GM19372 (cell line): ENCODE data around the gene PAX4.

ENCODE experiments used
- ATAC-seq: cut with Tn5 transposase; IDR thresholded peaks from one replicate; pipeline ENCODE4 v1.9.1; 2021; ENCODE audit warnings: mild to moderate bottlenecking, low read depth, moderate library complexity; ENCODE audit not compliant: unreplicated experiment

Gene PAX4, protein sequence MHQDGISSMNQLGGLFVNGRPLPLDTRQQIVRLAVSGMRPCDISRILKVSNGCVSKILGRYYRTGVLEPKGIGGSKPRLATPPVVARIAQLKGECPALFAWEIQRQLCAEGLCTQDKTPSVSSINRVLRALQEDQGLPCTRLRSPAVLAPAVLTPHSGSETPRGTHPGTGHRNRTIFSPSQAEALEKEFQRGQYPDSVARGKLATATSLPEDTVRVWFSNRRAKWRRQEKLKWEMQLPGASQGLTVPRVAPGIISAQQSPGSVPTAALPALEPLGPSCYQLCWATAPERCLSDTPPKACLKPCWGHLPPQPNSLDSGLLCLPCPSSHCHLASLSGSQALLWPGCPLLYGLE

GRCh38 chr7:127618042-127618441 is at the start of gene PAX4:
TSS of gene PAX4 (minus strand) at chr7:127618142. CDS start at chr7:127615928, 2,214 bp downstream.
- ATAC-seq, result no peak

DNA sequence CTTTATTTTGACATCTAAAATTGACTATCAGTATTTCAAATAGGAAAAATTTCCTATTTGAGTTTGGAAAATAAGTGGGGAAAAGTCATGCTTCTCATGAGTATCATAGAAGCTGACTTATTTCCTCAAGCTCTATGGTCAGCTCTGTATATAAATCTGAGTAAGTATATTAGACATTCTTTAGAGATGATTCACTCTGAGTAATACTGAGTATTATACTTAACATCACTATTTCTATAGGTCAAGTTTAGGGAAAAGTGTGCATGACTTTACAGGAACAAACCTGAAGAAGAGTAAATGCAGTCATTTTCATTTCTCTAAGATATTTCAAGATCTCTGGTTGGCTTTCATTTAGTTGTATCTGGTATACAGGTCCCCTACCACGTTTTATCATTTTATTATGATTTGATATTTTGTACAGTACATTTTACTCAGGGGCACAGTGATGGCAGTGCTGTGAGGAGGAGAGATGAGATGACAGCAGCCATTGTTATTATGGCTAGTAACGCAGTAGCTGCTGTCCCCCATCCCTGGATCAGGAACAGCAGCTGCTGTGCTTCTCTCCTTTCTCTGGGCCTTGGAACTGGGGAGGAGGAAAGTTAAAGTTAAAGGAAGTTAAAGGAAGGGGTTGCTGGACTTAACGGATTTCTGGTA is 49.2 kb upstream of the PAX4 start:
- no peak for ATAC-seq

- no peak for ATAC-seq
Observed at GRCh38 chr7:127666602-127667001, 48.7 kb upstream of the PAX4 start.

- no peak for ATAC-seq
Observed at GRCh38 chr7:127665922-127666321, 48.0 kb upstream of the PAX4 start.

DNA sequence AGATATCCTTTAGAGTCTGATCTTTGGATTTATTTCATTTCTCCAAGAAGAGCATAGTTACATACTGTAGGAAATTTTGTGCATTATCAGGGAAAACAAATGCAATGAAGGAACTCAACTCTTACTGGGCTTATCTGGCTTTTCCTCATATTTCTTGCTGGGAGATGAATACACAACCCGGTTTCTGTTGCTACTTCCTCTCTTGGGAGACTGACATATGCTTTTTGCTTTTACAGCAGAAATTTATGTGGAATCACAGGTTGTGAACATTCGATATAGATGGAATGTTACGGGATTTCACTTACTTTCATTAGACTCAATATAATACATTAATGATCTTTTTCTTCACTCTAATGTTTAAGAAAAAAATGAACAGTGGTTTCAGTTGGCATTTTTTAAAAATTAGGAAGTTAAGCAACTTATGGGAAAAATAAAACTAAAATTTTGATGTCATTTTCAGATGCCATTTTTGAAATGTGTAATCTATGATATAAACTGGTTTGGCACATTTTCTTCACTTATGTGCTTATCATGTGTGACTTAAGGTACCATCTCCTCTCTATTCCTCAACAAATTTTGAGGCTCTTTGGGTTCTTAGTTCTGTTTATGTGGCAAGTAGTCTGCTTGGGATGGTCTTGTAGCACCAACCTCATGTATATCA is 41.2 kb upstream of the PAX4 start:
- no peak for ATAC-seq

GRCh38 chr7:127657500-127657899 is 39.6 kb upstream of the PAX4 start:
- ATAC-seq, result no peak

DNA sequence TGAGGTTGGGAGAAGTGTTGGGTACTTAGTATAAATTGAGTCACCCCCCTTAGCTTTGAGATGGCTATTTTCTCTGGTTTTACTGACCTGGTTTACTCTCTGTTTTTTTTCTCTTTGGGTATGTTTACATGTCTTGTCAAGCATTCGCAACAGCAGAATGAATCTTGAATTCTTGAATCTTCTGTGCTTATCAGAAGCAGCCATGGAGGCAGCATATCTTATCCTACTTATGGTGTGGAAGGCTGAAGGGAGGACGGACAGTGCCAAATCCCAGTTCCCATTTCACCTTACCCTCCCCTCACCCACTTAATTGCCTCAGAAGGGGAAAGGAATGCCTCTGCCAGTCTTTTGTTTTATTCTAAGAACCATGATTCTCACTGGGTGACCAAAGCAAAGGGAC is 37.8 kb upstream of the PAX4 start:
- no peak for ATAC-seq

- no peak for ATAC-seq
Observed at GRCh38 chr7:127654404-127655394, 36.8 kb upstream of the PAX4 start.

DNA sequence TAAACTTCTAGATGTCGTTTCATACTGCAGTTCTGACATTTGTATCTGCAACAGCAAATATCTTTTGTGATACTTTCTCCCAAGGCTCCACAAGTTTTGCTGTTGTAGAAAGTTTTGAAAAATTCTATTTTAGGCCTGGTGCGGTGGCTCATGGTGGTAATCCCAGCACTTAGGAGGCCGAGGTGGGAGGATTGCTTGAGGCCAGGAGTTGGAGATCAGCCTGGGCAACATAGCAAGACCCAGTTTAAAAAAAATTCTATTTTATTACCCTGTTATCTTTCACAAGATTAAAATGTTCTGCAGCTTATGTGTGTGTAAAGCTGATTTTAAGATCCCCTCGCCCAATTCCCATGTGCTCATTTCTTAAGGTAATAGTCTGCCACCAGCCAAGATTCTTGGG is 35.5 kb upstream of the PAX4 start:
- ATAC-seq, result no peak

- ATAC-seq, result no peak
Observed at GRCh38 chr7:127652333-127653248, 34.6 kb upstream of the PAX4 start.

GRCh38 chr7:127651556-127652332 is 33.8 kb upstream of the PAX4 start, which contains the start of gene SND1:
TSS of gene SND1 (plus strand) at chr7:127652194. CDS start at chr7:127652374, 180 bp downstream.
- peak; percentile 89 for ATAC-seq

- no peak for ATAC-seq
Observed at GRCh38 chr7:127650847-127651555, 33.1 kb upstream of the PAX4 start.

- ATAC-seq, result no peak
Observed at GRCh38 chr7:127648986-127649385, 31.0 kb upstream of the PAX4 start.

- ATAC-seq, result no peak
Observed at GRCh38 chr7:127647636-127648035, 29.7 kb upstream of the PAX4 start.

DNA sequence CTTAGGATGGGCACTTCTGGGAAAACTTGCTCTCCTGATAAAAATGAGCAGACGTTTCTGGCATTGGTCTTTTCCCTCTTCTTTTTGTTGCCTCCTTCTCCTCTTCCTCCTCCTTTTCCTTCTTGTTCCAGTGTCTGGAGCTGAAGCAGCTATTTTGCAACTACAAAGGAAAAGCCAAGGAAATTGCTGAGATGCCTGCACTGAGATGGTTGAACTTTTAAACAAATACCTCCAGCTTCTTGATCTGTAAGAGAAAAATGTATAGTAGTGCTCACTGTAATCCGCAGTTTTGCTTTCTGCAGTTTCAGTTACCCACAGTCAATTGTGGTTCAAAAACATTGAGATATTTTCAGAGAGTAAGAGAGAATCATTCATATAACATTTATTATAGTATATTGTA is 26.5 kb upstream of the PAX4 start:
- ATAC-seq, result no peak

DNA sequence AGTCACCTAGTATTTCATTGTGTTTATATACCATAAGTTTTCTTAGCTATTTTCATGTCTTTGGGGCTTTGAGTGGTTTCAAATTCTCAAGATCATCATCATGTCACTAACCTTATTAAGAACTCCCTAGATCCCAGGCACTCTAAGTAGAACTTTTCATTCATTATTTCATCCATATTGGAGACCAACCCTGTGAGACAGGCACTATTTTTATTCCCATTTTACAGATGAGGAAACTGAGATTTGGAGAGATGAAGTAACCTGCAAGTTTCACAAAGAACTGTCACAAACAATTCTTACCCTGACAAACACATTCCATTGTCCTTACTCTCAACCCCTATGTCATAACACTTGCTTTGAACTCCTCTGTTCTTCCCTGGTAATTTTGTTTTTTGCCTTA is 20.3 kb upstream of the PAX4 start:
- ATAC-seq, result no peak

GRCh38 chr7:127635659-127636285 is 17.8 kb upstream of the PAX4 start:
- no peak for ATAC-seq
